GM18498 (cell line): ENCODE measurements around the gene SCAMP3.

Experiments used
- ATAC-seq: cut with Tn5 transposase; IDR thresholded peaks from one replicate; pipeline ENCODE4 v1.9.1; 2021; ENCODE audit warnings: mild to moderate bottlenecking, moderate library complexity; ENCODE audit not compliant: unreplicated experiment

Gene SCAMP3

GRCh38 chr1:155207806-155208540 lies 54.2 kb downstream of the SCAMP3 start, which contains the start of gene THBS3:
THBS3 (minus strand) TSS chr1:155207897; CDS start chr1:155207876, 21 bp downstream.
- no peak for ATAC-seq

- ATAC-seq, result no peak
Observed at GRCh38 chr1:155206891-155207805, 55.0 kb downstream of the SCAMP3 start.
